Measurements from ENCODE around the gene ASB15.

- TF ChIP-seq, protein P1, sequence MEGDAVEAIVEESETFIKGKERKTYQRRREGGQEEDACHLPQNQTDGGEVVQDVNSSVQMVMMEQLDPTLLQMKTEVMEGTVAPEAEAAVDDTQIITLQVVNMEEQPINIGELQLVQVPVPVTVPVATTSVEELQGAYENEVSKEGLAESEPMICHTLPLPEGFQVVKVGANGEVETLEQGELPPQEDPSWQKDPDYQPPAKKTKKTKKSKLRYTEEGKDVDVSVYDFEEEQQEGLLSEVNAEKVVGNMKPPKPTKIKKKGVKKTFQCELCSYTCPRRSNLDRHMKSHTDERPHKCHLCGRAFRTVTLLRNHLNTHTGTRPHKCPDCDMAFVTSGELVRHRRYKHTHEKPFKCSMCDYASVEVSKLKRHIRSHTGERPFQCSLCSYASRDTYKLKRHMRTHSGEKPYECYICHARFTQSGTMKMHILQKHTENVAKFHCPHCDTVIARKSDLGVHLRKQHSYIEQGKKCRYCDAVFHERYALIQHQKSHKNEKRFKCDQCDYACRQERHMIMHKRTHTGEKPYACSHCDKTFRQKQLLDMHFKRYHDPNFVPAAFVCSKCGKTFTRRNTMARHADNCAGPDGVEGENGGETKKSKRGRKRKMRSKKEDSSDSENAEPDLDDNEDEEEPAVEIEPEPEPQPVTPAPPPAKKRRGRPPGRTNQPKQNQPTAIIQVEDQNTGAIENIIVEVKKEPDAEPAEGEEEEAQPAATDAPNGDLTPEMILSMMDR (conservative IDR thresholded peaks at IDR 0.05; ENCODE audit: low read length), result no peak
- no peak for TF ChIP-seq EZH2phosphoT487 (IDR thresholded peaks at IDR 0.05; ENCODE audit: borderline replicate concordance)
These were observed 7.6 kb downstream of the ASB15 start for GRCh38 chr7:123608991-123609882.
